HG03521 (cell line): ENCODE data around the gene MBNL1.
"Not testable (repeated sequence)": the region's sequence is repeated elsewhere in the genome, so short reads cannot be mapped to it uniquely, and the experiment has no call there.

Experiments used
- ATAC-seq: cut with Tn5 transposase; IDR thresholded peaks from one replicate; pipeline ENCODE4 v1.9.1; 2021; ENCODE audit warnings: mild to moderate bottlenecking, moderate library complexity; ENCODE audit not compliant: unreplicated experiment

Gene MBNL1

GRCh38 chr3:152317184-152317583 lies 48.5 kb downstream of the MBNL1 start:
- ATAC-seq: no peak

- no peak for ATAC-seq
These were observed 49.2 kb downstream of the MBNL1 start for GRCh38 chr3:152317956-152318355.

GRCh38 chr3:152318512-152318911 lies 49.8 kb downstream of the MBNL1 start:
- no peak for ATAC-seq

GRCh38 chr3:152319256-152319655 lies 50.5 kb downstream of the MBNL1 start:
- no peak for ATAC-seq

- no peak for ATAC-seq
These were observed 51.3 kb downstream of the MBNL1 start for GRCh38 chr3:152319831-152320617.

- ATAC-seq: no peak
These were observed 52.6 kb downstream of the MBNL1 start for GRCh38 chr3:152321200-152321954.

GRCh38 chr3:152321955-152322377 lies 53.2 kb downstream of the MBNL1 start:
- no peak for ATAC-seq

GRCh38 chr3:152322756-152323155 lies 54.0 kb downstream of the MBNL1 start:
- peak; percentile 51 for ATAC-seq

GRCh38 chr3:152323834-152324233 lies 55.1 kb downstream of the MBNL1 start:
- ATAC-seq: peak; percentile 81

GRCh38 chr3:152325136-152325535 lies 56.4 kb downstream of the MBNL1 start:
- ATAC-seq: no peak

- no peak for ATAC-seq
These were observed 58.5 kb downstream of the MBNL1 start for GRCh38 chr3:152327203-152327602.

- no peak for ATAC-seq
These were observed 60.1 kb downstream of the MBNL1 start for GRCh38 chr3:152328841-152329240.

- no peak for ATAC-seq
These were observed 61.8 kb downstream of the MBNL1 start for GRCh38 chr3:152330559-152330958.

- no peak for ATAC-seq
These were observed 62.4 kb downstream of the MBNL1 start for GRCh38 chr3:152331018-152331541.

- ATAC-seq: no peak
These were observed 63.3 kb downstream of the MBNL1 start for GRCh38 chr3:152331998-152332397.

- no peak for ATAC-seq
These were observed 65.2 kb downstream of the MBNL1 start for GRCh38 chr3:152333928-152334327.

GRCh38 chr3:152334761-152335160 lies 66.0 kb downstream of the MBNL1 start:
- no peak for ATAC-seq

- ATAC-seq: no peak
These were observed 66.5 kb downstream of the MBNL1 start for GRCh38 chr3:152335273-152335672.

- ATAC-seq: not testable (repeated sequence)
These were observed 68.6 kb downstream of the MBNL1 start for GRCh38 chr3:152337337-152337736.

GRCh38 chr3:152338159-152338720 lies 69.5 kb downstream of the MBNL1 start:
- ATAC-seq: no peak

- ATAC-seq: no peak
These were observed 71.3 kb downstream of the MBNL1 start for GRCh38 chr3:152339881-152340505.
